Measurements from ENCODE around the gene SP2. TPM values are rescaled to one million over a fixed set of nuclear protein-coding genes. Genes with fewer than 3 reads are reported as not detected.

The SP2 gene
- total RNA-seq, 6 experiments from 2014 or later: 3.1 to 7.9 (median 5.5) TPM

DNA sequence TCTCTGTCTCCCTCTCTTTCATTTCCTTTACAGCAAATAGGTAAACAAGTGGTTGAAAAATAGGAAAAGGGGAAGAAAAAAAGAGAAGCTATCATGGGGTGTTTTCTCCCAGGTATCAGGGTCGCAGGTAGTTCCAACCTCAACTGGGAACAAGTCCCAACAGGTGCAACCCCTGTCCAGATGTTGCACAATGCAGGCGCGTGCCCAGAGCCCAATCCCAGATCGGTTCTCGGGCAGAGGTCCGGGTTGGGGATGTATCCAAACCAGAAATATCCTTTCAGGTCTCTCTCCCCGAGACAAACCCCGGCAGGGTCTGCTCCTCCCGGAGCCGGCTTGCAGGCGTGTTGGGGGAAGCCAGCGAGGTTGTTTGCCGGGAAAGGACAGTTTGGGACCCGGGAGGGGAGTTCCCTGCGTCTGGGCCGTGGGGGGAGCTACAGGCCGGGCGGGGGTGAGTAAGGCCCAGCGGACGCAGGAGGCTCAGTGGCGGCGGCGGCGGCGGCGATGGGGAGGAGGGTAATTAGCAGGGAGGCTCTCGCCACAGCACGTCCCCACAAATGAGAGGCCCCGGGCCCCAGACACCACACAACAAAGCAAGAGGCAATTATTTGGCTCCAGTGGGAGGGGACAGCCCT is 23.9 kb upstream of the SP2 start:
- 21% methylated on average over 24 of the region's 29 CpGs for WGBS (ENCODE audit: insufficient coverage, low coverage, low lambda C conversion rate, missing lambda C conversion rate)

DNA sequence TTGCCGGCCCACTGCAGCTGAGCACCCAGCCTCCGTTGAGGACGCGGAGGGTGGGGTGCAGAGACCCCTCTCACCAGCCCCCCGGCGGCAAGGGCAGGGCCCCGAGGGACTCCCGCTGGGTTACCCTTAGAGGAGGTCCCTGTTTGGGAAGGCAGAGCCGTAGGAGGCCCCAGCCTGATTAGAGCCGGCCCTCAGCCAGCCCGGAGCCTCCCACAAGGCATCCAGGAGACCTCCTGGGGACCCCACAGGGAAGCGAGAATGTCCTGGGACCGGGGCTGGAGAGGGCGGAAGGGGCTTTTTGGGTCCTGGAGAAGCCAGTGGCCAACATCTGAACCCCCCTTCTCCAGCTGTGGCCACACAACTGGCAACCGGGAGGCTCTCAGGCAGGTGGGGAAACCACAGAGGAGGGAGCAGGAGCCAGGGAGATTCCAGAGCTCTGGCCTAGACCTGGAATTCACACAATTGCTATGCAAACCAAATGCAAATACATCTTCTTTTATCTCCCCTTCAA is 23.3 kb upstream of the SP2 start:
- Histone ChIP-seq H3K9me3 (no peaks in the 10 kb centered on the region), H3K4me1 (peaks cover 0 to 8% (median 4%) of the 10 kb centered on the region in 4 donors), H3K27me3 (no peaks in the 10 kb centered on the region), H3K36me3 (no peaks in the 10 kb centered on the region), H3K27ac (no peak overlapping the region), H3K4me3 (no peak overlapping the region)
- peak in 1 of 3 donors; percentile 35 for DNase-seq
- WGBS (ENCODE audit: insufficient coverage, low coverage, low lambda C conversion rate, missing lambda C conversion rate): no CpG with 5 or more reads among the region's 15 CpGs
- ATAC-seq: no peak
- TF ChIP-seq POLR2A (IDR thresholded peaks at IDR 0.05): no peak
- TF ChIP-seq, protein P1, sequence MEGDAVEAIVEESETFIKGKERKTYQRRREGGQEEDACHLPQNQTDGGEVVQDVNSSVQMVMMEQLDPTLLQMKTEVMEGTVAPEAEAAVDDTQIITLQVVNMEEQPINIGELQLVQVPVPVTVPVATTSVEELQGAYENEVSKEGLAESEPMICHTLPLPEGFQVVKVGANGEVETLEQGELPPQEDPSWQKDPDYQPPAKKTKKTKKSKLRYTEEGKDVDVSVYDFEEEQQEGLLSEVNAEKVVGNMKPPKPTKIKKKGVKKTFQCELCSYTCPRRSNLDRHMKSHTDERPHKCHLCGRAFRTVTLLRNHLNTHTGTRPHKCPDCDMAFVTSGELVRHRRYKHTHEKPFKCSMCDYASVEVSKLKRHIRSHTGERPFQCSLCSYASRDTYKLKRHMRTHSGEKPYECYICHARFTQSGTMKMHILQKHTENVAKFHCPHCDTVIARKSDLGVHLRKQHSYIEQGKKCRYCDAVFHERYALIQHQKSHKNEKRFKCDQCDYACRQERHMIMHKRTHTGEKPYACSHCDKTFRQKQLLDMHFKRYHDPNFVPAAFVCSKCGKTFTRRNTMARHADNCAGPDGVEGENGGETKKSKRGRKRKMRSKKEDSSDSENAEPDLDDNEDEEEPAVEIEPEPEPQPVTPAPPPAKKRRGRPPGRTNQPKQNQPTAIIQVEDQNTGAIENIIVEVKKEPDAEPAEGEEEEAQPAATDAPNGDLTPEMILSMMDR (IDR thresholded peaks at IDR 0.05): no peak
- intact Hi-C loops (cut with DNase I): no loop called here

More for the DNA sequence above, 23.9 kb upstream of the SP2 start:
- ATAC-seq: no peak
- no peaks in the 10 kb centered on the region for H3K9me3 ChIP-seq
- no peak overlapping the region for H3K27ac ChIP-seq
- TF ChIP-seq, protein P1 (IDR thresholded peaks at IDR 0.05): no peak
- no peak for TF ChIP-seq POLR2A (IDR thresholded peaks at IDR 0.05)
- intact Hi-C loops (cut with DNase I): no loop called here
- no peaks in the 10 kb centered on the region for H3K36me3 ChIP-seq
- H3K4me1 ChIP-seq: peaks cover 0 to 8% (median 4%) of the 10 kb centered on the region in 4 donors
- no peak overlapping the region for H3K4me3 ChIP-seq
- H3K27me3 ChIP-seq: no peaks in the 10 kb centered on the region
- DNase-seq: peak in 1 of 3 donors; percentile 37

DNA sequence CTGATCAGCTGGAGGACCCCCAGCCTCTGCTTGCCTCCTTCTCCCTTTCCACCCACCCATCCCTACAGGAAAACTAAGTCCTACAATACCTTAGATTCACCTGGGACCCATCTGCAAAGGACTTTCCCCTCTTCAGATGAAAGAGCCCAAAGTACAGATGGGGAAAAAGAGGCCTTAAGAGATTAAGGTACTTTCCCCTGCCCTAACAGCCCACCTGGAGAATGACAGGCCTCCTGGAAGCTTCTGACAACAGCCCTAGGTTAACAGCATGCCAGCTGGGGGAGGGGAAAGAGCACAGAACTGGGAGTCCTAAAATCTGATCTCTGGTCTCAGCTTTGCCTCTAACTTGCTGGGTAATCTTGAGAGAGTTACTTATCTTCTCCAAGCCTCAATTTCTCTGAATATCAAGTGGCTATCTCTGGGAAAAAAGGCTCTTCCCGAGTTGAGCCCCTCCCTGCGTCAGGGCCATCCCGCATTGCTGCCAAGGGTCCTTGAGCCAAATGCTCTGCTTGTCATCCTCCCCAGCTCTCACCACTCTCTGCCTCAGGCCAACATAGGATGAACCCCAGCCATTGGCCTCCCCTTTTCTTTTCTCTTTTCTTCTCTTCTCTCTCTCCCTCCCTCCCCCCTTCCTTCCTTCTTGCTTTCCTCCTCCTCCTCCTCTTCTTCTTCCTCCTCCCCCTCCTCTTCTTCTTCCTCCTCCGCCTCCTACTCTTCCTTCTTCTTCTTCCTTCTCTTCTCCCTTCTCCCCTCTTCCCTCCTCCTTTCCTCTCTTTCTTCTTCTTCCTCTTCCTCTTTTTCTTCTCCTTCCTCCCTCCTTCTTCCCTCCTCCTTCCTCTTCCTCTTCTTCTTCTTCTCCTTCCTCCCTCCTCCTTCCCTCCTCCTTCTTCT is 22.6 kb upstream of the SP2 start:
- no peak for DNase-seq
- no peak overlapping the region for H3K4me3 ChIP-seq
- H3K4me1 ChIP-seq: peaks cover 0 to 8% (median 4%) of the 10 kb centered on the region in 4 donors
- no peaks in the 10 kb centered on the region for H3K9me3 ChIP-seq
- no peak for ATAC-seq
- TF ChIP-seq POLR2A (IDR thresholded peaks at IDR 0.05): no peak
- TF ChIP-seq, protein P1 (IDR thresholded peaks at IDR 0.05): no peak
- no peaks in the 10 kb centered on the region for H3K36me3 ChIP-seq
- intact Hi-C loops (cut with DNase I): no loop called here
- 63% methylated on average over 4 of the region's 4 CpGs for WGBS (ENCODE audit: insufficient coverage, low coverage, low lambda C conversion rate, missing lambda C conversion rate)
- no peak overlapping the region for H3K27ac ChIP-seq
- no peaks in the 10 kb centered on the region for H3K27me3 ChIP-seq

DNA sequence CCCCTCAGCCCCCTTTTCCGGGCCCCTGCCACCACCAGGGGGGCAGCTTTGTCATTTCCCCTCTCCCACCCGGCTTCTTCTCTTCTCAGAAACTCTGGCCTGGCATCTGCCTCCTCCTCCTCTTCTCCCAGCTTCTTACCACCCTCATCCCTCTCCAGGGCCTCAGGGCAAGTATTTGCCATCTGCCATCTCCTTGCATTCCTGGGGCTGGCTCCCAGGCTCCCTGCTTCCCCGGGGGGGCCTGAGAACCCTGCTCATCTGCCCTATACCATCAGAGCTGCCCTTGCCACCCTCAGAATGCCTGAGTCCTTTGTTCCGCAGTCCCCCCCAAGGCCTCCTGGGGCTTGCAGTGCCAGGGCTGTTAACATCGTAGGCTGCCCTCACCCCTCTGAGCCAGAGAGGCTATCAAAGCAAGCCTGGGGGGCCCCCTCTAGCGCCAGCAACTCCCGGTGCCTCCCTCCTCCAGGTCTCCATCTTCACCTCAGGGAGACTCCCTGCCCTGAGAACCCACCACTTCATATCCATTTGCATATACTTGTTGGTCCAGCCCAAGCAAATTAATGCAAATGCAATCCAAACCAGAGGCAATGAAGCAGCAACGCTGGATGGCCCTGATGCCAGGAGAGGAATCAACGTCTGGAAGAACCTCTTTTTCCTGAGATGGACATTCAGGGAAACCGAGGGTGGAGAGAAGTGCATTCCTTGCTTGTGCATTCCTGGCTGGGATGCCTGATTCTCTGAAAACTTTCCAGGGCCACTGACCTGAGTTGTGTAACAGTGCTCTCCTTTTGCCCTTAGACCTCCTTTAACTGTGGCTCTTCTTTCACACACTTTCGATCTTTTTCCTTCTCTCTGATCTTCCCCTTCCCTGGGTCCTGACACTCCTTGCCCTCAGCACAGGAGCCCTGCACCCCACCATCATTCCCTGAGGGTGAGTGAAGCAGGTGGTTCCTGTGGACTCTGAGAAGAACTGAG is 20.7 kb upstream of the SP2 start:
- WGBS (ENCODE audit: insufficient coverage, low coverage, low lambda C conversion rate, missing lambda C conversion rate): 45% methylated on average over 9 of the region's 11 CpGs
- no peaks in the 10 kb centered on the region for H3K27me3 ChIP-seq

More for the DNA sequence above, 20.7 kb upstream of the SP2 start:
- Histone ChIP-seq H3K36me3 (no peaks in the 10 kb centered on the region), H3K27ac (no peak overlapping the region), H3K9me3 (no peaks in the 10 kb centered on the region), H3K4me3 (no peak overlapping the region), H3K4me1 (peaks cover 0 to 8% (median 4%) of the 10 kb centered on the region in 4 donors)
- intact Hi-C loops (cut with DNase I): no loop called here
- no peak for TF ChIP-seq POLR2A (IDR thresholded peaks at IDR 0.05)
- TF ChIP-seq, protein P1 (IDR thresholded peaks at IDR 0.05): no peak
- peak in 1 of 3 donors; percentile 32 for DNase-seq
- ATAC-seq: peak; percentile 73 to 87 (median 75)
